ENCODE measurements around the gene BLID.

DNA sequence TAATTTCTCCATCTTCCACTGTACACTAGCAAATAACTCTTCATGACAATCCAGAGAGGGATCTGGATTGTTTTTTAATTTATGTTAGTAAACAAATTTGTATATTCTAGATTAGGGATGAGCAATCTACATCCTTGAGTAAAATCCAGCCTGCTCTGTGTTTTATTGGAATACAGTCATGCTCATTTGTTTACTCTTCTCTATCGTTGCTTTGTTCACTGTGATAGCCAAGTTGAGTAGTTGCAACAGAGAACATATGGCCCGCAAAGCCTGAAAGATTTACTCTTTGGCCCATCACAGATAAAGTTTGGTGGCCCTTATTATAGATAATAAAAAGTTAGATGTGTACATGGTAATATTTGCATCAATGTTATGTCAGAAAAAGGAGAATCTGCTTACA lies 6.2 kb upstream of the BLID start:
- TF ChIP-seq EZH2phosphoT487 (conservative IDR thresholded peaks at IDR 0.05; ENCODE audit: low read length), result no peak
- TF ChIP-seq, protein P1, sequence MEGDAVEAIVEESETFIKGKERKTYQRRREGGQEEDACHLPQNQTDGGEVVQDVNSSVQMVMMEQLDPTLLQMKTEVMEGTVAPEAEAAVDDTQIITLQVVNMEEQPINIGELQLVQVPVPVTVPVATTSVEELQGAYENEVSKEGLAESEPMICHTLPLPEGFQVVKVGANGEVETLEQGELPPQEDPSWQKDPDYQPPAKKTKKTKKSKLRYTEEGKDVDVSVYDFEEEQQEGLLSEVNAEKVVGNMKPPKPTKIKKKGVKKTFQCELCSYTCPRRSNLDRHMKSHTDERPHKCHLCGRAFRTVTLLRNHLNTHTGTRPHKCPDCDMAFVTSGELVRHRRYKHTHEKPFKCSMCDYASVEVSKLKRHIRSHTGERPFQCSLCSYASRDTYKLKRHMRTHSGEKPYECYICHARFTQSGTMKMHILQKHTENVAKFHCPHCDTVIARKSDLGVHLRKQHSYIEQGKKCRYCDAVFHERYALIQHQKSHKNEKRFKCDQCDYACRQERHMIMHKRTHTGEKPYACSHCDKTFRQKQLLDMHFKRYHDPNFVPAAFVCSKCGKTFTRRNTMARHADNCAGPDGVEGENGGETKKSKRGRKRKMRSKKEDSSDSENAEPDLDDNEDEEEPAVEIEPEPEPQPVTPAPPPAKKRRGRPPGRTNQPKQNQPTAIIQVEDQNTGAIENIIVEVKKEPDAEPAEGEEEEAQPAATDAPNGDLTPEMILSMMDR (IDR thresholded peaks at IDR 0.05; ENCODE audit: insufficient read depth, low read length, poor library complexity, severe bottlenecking), result no peak
